ENCODE results near the gene HPCAL4.

- no peak for TF ChIP-seq RFX5 (IDR thresholded peaks at IDR 0.05)
- TF ChIP-seq RAD21 (conservative IDR thresholded peaks at IDR 0.05 in 1 of 2, IDR thresholded peaks at IDR 0.05 in 1 of 2) = no peak
- TF ChIP-seq CTCF (IDR thresholded peaks at IDR 0.05) = no peak
- no peak for TF ChIP-seq CHD2 (IDR thresholded peaks at IDR 0.05; ENCODE audit: low read length, partially characterized antibody)
- no peak for TF ChIP-seq JUN (IDR thresholded peaks at IDR 0.05)
- no peak for TF ChIP-seq ESRRA (IDR thresholded peaks at IDR 0.05; ENCODE audit: borderline replicate concordance, low read length)
Measured at GRCh38 chr1:39633422-39633821, 57.8 kb downstream of the HPCAL4 start.
